Measurements from ENCODE around the gene GLYR1.

DNA sequence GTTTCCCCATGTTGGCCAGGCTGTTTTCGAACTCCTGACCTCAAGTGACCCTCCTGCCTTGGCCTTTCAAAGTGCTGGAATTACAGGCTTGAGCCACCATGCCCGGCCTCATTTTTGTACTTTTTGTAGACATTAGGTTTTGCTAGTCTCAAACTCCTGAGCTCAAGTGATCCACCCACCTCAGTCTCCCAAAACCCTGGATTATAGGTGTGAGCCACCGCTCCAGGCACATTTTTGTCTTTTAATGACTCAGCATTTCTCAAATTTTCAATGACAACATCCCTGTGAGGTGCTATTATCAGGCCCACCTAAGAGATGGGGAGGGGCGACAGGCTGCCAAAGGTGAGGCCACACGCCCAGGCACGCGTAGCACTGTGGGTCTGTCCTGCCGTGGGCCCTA is 60.0 kb downstream of the GLYR1 start:
- TF ChIP-seq, protein P1, sequence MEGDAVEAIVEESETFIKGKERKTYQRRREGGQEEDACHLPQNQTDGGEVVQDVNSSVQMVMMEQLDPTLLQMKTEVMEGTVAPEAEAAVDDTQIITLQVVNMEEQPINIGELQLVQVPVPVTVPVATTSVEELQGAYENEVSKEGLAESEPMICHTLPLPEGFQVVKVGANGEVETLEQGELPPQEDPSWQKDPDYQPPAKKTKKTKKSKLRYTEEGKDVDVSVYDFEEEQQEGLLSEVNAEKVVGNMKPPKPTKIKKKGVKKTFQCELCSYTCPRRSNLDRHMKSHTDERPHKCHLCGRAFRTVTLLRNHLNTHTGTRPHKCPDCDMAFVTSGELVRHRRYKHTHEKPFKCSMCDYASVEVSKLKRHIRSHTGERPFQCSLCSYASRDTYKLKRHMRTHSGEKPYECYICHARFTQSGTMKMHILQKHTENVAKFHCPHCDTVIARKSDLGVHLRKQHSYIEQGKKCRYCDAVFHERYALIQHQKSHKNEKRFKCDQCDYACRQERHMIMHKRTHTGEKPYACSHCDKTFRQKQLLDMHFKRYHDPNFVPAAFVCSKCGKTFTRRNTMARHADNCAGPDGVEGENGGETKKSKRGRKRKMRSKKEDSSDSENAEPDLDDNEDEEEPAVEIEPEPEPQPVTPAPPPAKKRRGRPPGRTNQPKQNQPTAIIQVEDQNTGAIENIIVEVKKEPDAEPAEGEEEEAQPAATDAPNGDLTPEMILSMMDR (IDR thresholded peaks at IDR 0.05) = no peak
- no peak for TF ChIP-seq POLR2A (IDR thresholded peaks at IDR 0.05)

All from lower leg skin (tissue), 3 donors.